ENCODE results near the gene VPS35L. TPM values are rescaled to one million over a fixed set of nuclear protein-coding genes. Genes with fewer than 3 reads are reported as not detected.
A peak's percentile ranks its signal among the peaks of the same experiment; 100 is the strongest.

Gene VPS35L
- total RNA-seq, 1 donor from 2014 or later, result 59.3 TPM

DNA sequence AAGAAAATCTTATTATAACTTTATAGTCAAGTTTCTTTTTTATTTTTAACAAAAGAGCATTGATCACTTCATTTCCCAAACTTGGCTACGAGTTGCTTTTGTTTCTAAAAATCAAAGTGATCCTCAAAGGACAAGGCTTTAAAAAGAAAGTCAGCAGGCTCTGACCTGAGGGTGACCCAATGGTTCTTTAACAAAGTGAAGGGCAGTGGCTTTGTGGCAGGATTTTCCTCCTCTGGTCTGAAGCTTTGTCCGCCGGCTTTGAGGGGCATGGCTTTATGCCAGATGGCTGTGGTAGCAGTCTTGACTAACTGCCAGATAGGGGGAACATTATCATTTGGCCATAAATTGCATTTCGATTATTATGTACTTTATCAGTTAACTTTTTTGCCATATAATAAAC, 191.1 kb downstream of the VPS35L start:
- H3K27ac Mint-ChIP-seq, result peak overlapping the region; percentile 25
- H3K4me1 Mint-ChIP-seq, result peaks cover 53% of the 10 kb centered on the region
- H3K27me3 Mint-ChIP-seq (ENCODE audit: low read depth), result no peaks in the 10 kb centered on the region
- DNase-seq (ENCODE audit: low spot score in 2 of 2, unreplicated experiment in 2 of 2), result no peak
- H3K36me3 Mint-ChIP-seq, result no peaks in the 10 kb centered on the region
- H3K9me3 Mint-ChIP-seq, result no peaks in the 10 kb centered on the region
- H3K4me3 Mint-ChIP-seq, result no peak overlapping the region
- no peak for TF ChIP-seq CTCF (IDR thresholded peaks at IDR 0.05; ENCODE audit: unreplicated experiment)

GRCh38 chr16:19748389-19749168, 193.1 kb downstream of the VPS35L start:
- H3K4me1 Mint-ChIP-seq, result peaks cover 67% of the 10 kb centered on the region
- TF ChIP-seq CTCF (IDR thresholded peaks at IDR 0.05; ENCODE audit: unreplicated experiment), result no peak
- peak overlapping the region; percentile 95 for H3K27ac Mint-ChIP-seq
- DNase-seq (ENCODE audit: low spot score in 2 of 2, unreplicated experiment in 2 of 2), result no peak
- H3K9me3 Mint-ChIP-seq, result no peaks in the 10 kb centered on the region
- no peaks in the 10 kb centered on the region for H3K27me3 Mint-ChIP-seq (ENCODE audit: low read depth)
- no peaks in the 10 kb centered on the region for H3K36me3 Mint-ChIP-seq
- peak overlapping the region; percentile 30 for H3K4me3 Mint-ChIP-seq

DNA sequence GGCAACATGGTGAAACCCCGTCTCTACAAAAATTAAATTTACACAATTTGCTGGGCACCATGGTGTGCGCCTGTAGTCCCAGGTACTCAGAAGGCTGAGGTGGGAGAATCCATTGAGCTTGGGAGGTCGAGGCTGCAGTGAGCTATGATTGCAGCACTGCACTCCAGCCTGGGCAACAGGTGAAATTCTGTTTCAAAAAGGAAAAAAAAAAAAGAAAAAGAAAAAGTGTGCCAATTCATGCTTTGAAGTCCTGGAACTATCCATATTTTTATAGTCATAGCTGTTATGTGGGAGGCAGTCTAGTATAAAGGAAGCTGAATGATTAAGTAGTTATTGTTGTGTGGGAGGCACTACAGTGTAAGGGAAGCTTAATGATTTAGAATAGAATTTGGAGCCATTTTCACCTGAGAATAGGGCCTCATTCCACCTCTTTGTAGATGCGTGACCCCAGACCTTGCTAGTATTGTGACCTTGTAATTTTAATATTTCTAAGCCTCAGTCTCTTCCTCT, 194.1 kb downstream of the VPS35L start:
- H3K27me3 Mint-ChIP-seq (ENCODE audit: low read depth), result no peaks in the 10 kb centered on the region
- H3K36me3 Mint-ChIP-seq, result no peaks in the 10 kb centered on the region
- peak overlapping the region; percentile 95 for H3K27ac Mint-ChIP-seq
- DNase-seq (ENCODE audit: low spot score in 2 of 2, unreplicated experiment in 2 of 2), result no peak
- H3K4me1 Mint-ChIP-seq, result peaks cover 78% of the 10 kb centered on the region
- H3K9me3 Mint-ChIP-seq, result no peaks in the 10 kb centered on the region
- no peak for TF ChIP-seq CTCF (IDR thresholded peaks at IDR 0.05; ENCODE audit: unreplicated experiment)
- H3K4me3 Mint-ChIP-seq, result peak overlapping the region; percentile 30

Other genes with a start within 250 kb of the VPS35L start
- 1.4 to 2.2 TPM (median 1.6 TPM) in 3 replicates for gene TMC5, start 137.8 kb upstream of the VPS35L start, total RNA-seq
- gene GDE1, start 33.6 kb upstream of the VPS35L start, total RNA-seq, result 42.7 to 49.1 TPM (median 45.9 TPM) in 3 replicates
- gene CCP110, start 31.8 kb upstream of the VPS35L start, total RNA-seq, result 12.6 to 15.8 TPM (median 15.1 TPM) in 3 replicates
- 46.5 to 48.5 TPM (median 47.4 TPM) in 3 replicates for gene KNOP1, start 162.5 kb downstream of the VPS35L start, total RNA-seq
- gene IQCK, start 162.6 kb downstream of the VPS35L start, total RNA-seq, result 14.7 to 16.0 TPM (median 15.4 TPM) in 3 replicates

Data from mesothelial cell of epicardium (in vitro differentiated cells).